ENCODE measurements around the gene ARHGAP28.
"Not testable (repeated sequence)": the region's sequence is repeated elsewhere in the genome, so short reads cannot be mapped to it uniquely, and the experiment has no call there.

ARHGAP28 gene

GRCh38 chr18:6934859-6935258 lies 205.3 kb downstream of the ARHGAP28 start:
- DNase-seq (ENCODE audit: low spot score) = no peak

- DNase-seq (ENCODE audit: low spot score) = no peak
These were observed 208.5 kb downstream of the ARHGAP28 start for GRCh38 chr18:6938003-6938402.

GRCh38 chr18:6938403-6938802 lies 208.9 kb downstream of the ARHGAP28 start:
- DNase-seq (ENCODE audit: low spot score) = not testable (repeated sequence)

- no peak for DNase-seq (ENCODE audit: low spot score)
These were observed 210.5 kb downstream of the ARHGAP28 start for GRCh38 chr18:6939972-6940371.

DNA sequence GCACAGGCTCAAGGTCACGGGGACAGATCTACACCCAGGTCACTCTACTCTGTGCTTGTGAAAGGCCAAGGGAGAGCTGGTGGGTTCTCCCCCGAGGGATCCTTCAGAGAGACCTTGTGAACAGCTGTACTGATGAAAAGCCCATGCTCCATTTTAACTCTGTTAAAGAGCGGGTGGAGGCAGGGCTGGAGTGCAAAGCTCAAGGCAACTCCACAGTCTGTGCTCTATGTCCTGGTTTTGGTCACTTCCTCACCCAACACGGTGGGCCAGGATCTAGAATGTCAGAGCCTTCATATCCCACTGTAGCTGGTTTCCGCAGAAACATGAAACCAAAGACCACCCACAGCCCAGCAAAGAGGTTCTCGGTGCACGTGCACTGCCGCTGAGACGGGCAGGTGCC lies 210.9 kb downstream of the ARHGAP28 start:
- no peak for DNase-seq (ENCODE audit: low spot score)

GRCh38 chr18:6941996-6942395 lies 212.5 kb downstream of the ARHGAP28 start:
- DNase-seq (ENCODE audit: low spot score) = no peak

DNA sequence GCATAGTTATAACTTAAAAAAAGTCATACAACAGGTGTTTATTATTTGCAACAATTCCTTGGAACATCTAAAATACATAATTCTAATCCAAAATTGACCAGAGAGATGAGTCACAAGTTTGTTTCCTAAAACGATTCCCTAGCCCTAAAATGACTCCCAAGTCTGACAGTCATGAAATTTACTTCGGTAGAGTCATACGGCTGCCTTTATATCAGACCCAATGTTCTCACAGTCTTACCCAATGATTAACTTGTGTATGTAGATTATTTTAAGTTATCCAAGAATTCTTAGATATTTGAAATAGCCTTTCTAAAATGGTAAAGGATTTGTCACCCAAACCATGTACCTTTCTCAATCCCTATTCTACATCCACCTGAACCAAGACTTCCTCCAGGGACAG lies 213.2 kb downstream of the ARHGAP28 start:
- no peak for DNase-seq (ENCODE audit: low spot score)

DNA sequence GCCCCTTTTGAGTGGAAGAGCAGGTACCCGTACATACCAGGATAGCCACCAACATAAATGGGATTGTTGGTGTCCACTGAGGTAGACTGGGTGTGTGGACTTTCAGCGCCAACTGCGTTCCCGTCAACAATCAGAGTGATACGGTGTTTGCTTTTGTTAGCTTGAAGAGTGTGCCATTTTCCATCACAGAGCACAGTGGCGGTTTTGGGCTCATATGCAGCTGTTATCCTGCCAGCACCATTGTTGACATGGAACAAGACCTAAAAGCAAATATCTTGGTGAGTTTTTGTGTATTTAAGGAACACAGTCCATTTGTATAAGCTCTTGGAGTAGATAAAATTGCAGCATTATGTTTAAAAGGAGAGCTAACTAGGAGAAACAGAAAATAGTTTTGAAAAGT lies 213.6 kb downstream of the ARHGAP28 start:
- DNase-seq (ENCODE audit: low spot score) = no peak

DNA sequence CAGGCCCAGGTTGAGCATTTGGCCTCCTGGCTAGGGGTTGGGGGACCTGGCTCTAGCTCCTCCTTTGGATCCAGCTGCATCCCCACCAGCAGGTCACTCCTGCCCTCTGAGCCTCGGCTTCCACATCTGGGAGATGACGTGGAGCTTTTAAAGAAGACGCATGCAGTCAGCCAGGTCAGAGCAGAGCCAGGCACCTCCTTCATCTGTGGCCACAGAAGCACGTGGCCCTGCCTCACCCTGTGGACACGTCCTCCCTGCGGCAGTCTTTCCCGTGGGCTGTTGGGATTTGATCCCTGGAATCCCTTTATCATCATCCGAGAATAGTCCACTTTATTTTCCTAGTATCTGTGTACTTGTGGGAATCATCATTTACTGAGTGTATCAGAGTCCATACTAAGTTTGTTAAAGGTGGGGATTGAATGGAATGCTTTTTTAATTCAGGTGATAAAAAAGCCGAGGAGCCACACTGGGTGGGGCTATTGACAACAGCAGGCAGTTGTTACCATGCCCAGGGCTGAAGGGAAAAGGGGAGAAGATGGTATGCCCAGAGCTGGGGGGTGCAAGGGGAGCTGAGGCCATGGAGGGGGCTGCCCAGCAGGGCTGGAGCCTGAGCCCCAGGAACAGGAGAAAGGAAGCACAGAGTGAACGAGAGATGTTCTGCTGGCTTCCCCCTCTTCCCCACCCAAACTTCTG lies 218.0 kb downstream of the ARHGAP28 start:
- DNase-seq (ENCODE audit: low spot score) = no peak

DNA sequence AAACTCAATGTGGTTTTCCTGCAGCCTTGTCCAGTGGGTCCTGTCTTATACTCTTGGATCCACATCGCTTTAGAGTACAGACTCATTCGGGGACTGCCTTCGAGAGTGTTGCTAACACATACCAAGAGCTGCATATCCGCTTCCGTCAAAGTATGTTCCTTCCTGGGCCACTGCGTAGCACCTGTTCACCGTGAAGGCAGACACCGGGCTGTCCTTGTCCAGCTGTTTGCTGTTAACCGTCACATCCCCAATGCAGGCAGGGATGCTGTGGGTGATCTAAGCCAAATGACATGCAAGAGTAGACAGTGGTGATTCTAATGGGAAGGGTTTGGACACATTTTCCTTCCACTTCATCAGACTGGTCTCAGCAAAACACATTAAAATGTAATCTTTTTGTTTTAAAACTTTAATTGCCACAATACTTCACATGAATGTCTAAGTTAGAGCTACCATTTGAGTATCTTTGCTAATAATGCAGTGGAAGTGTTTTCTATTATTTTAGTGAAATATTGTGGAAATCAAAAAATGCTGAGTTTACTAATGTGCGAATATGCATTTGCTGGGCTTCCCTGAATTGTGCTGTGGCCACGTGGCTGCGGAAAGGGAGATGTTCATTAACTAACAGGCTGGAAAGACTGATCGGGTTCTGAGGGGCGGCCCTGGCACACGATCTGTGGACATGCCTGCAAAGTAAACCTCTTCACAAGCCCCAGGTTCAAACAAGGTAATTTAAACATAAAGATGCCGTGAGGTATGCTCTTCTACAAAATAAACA lies 219.0 kb downstream of the ARHGAP28 start:
- DNase-seq (ENCODE audit: low spot score) = no peak

- DNase-seq (ENCODE audit: low spot score) = no peak
These were observed 220.5 kb downstream of the ARHGAP28 start for GRCh38 chr18:6949800-6950586.

DNA sequence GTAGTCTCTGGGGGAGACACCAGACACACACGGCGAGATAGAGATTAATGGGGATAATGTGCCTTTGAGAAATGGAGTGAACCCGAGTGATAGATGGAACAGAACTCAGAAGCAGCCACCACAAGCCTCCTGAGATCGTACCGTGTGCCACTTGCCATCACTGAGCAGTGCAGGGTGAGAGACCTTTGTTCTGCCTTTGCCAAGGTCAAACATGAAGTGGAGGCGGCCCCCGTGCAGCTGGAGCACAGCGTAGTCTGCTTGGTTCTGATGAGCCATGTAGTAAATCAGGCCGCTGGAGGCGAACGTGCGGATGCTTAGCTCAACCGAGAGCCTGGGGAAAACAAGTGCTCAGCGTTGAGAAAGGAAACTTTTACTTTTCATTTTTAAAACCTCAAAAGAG lies 221.1 kb downstream of the ARHGAP28 start:
- no peak for DNase-seq (ENCODE audit: low spot score)

- DNase-seq (ENCODE audit: low spot score) = no peak
These were observed 222.0 kb downstream of the ARHGAP28 start for GRCh38 chr18:6951336-6952090.

- DNase-seq (ENCODE audit: low spot score) = no peak
These were observed 225.0 kb downstream of the ARHGAP28 start for GRCh38 chr18:6954501-6954900.

- no peak for DNase-seq (ENCODE audit: low spot score)
These were observed 225.8 kb downstream of the ARHGAP28 start for GRCh38 chr18:6955304-6955703.

GRCh38 chr18:6956495-6956894 lies 227.0 kb downstream of the ARHGAP28 start:
- DNase-seq (ENCODE audit: low spot score) = no peak

DNA sequence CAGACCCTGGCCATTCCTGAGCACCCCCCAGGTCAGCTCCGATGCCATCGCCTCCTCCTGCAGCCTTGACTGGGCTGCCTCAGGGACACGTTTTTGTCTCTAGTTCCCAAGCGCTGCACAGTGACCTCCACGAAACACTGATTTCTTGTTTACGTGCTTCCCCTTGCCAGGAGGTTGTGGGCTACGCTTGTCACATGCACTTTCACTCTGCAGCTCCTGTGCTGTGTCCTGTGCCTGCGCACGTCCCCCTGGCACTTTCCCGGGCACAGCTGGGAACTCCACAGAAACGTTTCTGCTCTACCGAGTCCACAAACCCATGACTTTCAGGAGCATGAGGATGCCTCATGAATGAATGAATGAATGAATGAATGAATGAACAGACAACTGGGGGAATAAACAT lies 227.5 kb downstream of the ARHGAP28 start:
- no peak for DNase-seq (ENCODE audit: low spot score)

DNA sequence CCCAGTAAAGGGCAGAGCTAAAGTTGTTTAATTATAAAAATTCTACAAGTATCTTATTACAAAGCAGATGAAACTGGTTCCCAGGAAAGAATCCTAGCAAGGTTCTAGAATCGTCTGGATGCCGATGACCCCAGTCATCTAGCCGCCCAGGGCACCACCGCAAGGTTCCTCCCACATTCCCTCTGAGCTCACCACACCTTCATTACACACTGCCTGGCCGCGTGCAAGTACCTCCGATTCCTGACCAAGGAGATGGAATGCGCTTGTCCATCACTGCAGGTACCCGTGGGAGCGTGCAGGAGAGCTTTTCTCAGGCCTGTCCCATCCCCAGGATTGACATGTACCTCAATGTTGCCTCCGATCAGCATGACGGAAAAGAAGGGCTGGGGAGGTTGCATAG lies 229.6 kb downstream of the ARHGAP28 start:
- no peak for DNase-seq (ENCODE audit: low spot score)

- no peak for DNase-seq (ENCODE audit: low spot score)
These were observed 230.6 kb downstream of the ARHGAP28 start for GRCh38 chr18:6960124-6960523.

- no peak for DNase-seq (ENCODE audit: low spot score)
These were observed 231.1 kb downstream of the ARHGAP28 start for GRCh38 chr18:6960656-6961055.

- no peak for DNase-seq (ENCODE audit: low spot score)
These were observed 231.8 kb downstream of the ARHGAP28 start for GRCh38 chr18:6961331-6961730.

All from hematopoietic multipotent progenitor cell treated with erythropoietin and hydrocortisone succinate and interleukin-3 and kit ligand, for 15 days (in vitro differentiated cells).